ENCODE measurements around the gene ADARB1.

ADARB1 gene

GRCh38 chr21:45075596-45076244, 1.3 kb downstream of the ADARB1 start:
- no peak for DNase-seq (ENCODE audit: low spot score)

- DNase-seq (ENCODE audit: low spot score), result peak; percentile 41
Measured at GRCh38 chr21:45076245-45076711, 1.9 kb downstream of the ADARB1 start.

- no peak for DNase-seq (ENCODE audit: low spot score)
Measured at GRCh38 chr21:45078371-45078770, 4.0 kb downstream of the ADARB1 start.

- no peak for DNase-seq (ENCODE audit: low spot score)
Measured at GRCh38 chr21:45078877-45079281, 4.5 kb downstream of the ADARB1 start.

- no peak for DNase-seq (ENCODE audit: low spot score)
Measured at GRCh38 chr21:45079351-45079750, 5.0 kb downstream of the ADARB1 start.

- no peak for DNase-seq (ENCODE audit: low spot score)
Measured at GRCh38 chr21:45080232-45080631, 5.9 kb downstream of the ADARB1 start.

- peak; percentile 72 for DNase-seq (ENCODE audit: low spot score)
Measured at GRCh38 chr21:45080639-45081414, 6.4 kb downstream of the ADARB1 start.

- no peak for DNase-seq (ENCODE audit: low spot score)
Measured at GRCh38 chr21:45081636-45082035, 7.3 kb downstream of the ADARB1 start.

GRCh38 chr21:45082736-45083135, 8.4 kb downstream of the ADARB1 start:
- DNase-seq (ENCODE audit: low spot score), result no peak

- no peak for DNase-seq (ENCODE audit: low spot score)
Measured at GRCh38 chr21:45084121-45084520, 9.7 kb downstream of the ADARB1 start.

GRCh38 chr21:45084881-45085536, 10.6 kb downstream of the ADARB1 start:
- no peak for DNase-seq (ENCODE audit: low spot score)

- no peak for DNase-seq (ENCODE audit: low spot score)
Measured at GRCh38 chr21:45085700-45086099, 11.3 kb downstream of the ADARB1 start.

GRCh38 chr21:45086337-45086958, 12.1 kb downstream of the ADARB1 start:
- no peak for DNase-seq (ENCODE audit: low spot score)

GRCh38 chr21:45087022-45087823, 12.8 kb downstream of the ADARB1 start:
- no peak for DNase-seq (ENCODE audit: low spot score)

GRCh38 chr21:45088116-45088515, 13.7 kb downstream of the ADARB1 start:
- no peak for DNase-seq (ENCODE audit: low spot score)

- no peak for DNase-seq (ENCODE audit: low spot score)
Measured at GRCh38 chr21:45088729-45089128, 14.3 kb downstream of the ADARB1 start.

- no peak for DNase-seq (ENCODE audit: low spot score)
Measured at GRCh38 chr21:45089964-45090363, 15.6 kb downstream of the ADARB1 start.

- DNase-seq (ENCODE audit: low spot score), result no peak
Measured at GRCh38 chr21:45090966-45091365, 16.6 kb downstream of the ADARB1 start.

GRCh38 chr21:45091550-45092322, 17.4 kb downstream of the ADARB1 start:
- DNase-seq (ENCODE audit: low spot score), result peak; percentile 37

GRCh38 chr21:45093035-45093532, 18.7 kb downstream of the ADARB1 start:
- DNase-seq (ENCODE audit: low spot score), result no peak

- no peak for DNase-seq (ENCODE audit: low spot score)
Measured at GRCh38 chr21:45094412-45094811, 20.0 kb downstream of the ADARB1 start.

Measured in AG08396 (cell line).